HG03064 (cell line): ENCODE measurements around the gene EFCAB9.
"Not testable (repeated sequence)": the region's sequence is repeated elsewhere in the genome, so short reads cannot be mapped to it uniquely, and the experiment has no call there.

Source experiments
- ATAC-seq: cut with Tn5 transposase; IDR thresholded peaks from one replicate; pipeline ENCODE4 v1.9.1; 2021; ENCODE audit warnings: low read depth; ENCODE audit not compliant: unreplicated experiment

Gene EFCAB9

GRCh38 chr5:172187118-172188032 is 6.6 kb upstream of the EFCAB9 start:
- ATAC-seq, result no peak

- ATAC-seq, result peak; percentile 68
Measured at GRCh38 chr5:172188033-172188892, 5.7 kb upstream of the EFCAB9 start, which contains the start of gene STK10. TSS of gene STK10 (minus strand) at chr5:172188224. CDS start at chr5:172188042, 182 bp downstream.

DNA sequence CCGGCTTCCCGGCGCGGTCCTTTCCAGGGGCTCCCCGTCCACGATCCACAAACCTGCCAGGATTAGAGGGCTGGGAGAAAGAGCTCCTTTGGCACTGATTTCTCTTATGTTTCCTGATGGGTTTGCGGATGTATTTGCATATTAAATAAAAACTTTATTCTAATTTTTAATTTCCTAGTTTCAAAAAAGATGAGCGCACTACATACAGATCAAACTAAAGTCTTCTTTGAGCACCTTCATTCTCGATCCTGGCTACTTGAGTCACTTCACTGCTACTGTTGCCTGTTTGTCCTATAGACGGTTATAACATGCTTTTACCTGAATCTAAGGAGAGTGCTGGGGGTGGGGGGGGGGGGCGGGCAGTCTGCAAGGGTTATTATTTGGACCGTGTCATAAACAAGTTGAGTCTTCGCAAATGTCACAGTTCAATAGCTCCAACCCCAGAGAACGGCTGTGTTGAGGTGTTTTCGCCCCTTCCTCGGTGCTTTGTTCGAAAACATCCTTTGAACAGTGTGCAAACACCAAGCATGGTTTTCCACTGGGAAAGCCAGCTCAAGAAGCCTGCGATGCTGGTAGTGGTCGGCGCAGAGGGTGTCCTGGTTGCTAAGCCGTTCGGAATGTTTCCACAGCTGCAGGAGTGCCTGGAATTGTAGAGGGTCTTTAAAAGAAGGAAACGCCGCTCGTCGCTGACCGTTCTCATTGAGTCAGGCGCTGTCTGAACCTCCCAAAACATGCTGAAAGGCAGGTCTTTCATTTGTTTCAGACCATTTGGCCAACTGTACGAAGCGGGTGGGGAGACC is 4.9 kb upstream of the EFCAB9 start:
- no peak for ATAC-seq

DNA sequence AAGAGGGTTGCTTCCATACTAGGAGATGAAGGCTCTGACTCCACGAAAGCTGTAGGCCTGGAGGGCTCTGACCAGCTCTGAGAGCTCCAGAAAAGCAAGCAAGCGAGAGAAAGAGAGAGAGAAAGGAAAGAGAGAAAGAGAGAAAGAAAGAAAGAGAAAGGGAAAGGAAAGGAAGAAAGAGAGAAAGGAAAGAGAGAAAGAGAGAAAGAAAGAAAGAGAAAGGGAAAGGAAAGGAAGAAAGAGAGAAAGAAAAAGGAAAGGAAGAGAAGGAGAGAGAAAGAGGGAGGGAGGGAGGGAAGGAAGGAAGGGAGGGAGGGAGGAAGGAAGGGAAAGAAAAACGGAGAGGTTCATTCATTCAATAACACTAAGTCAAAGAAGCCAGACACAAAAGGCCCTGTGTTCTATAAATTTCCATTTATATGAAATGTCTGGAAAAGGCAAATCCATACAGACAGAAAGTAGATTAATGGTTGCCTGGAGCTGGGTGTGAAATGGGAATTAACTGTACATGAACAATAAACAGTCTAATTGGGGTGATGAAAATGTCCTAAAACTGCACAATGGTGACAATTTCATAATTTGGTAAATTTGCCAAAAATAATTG is 4.2 kb upstream of the EFCAB9 start:
- no peak for ATAC-seq

DNA sequence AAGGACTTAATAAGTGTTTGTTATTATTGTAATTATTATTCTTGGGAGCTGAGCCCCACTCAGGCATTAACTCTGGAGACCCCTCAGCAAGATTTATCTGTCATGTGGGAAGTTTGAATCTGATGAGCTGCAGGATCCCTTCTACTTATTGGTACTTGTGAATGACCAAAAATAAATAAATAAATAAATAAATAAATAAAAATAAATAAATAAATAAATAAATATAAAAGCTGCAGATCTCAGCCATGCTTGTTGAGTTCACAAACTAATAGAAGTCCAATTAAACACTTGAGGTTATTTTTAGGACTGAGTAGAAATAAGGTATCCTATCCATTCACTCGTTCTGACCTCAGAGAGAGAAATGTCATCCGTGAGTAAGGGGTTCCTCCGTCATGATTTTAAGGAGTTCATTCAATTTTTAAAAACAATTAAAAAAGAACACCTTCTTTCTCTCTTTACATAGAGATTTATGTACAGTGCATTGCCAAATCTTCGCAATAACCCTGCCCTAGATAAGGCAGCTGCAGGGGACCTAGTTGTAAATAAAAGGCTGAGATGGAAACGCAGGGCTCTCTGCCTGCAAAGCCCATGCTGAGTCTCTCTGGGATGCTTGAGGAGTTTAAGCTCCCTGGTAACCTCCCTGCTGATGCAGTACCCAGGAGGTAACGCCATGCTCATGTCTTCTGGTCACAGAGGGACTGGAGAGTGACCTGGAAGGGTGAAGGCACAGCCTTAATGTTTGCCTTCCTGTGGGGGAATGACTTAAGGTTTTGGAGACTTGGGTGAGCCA is 1.2 kb downstream of the EFCAB9 start:
- ATAC-seq, result no peak

DNA sequence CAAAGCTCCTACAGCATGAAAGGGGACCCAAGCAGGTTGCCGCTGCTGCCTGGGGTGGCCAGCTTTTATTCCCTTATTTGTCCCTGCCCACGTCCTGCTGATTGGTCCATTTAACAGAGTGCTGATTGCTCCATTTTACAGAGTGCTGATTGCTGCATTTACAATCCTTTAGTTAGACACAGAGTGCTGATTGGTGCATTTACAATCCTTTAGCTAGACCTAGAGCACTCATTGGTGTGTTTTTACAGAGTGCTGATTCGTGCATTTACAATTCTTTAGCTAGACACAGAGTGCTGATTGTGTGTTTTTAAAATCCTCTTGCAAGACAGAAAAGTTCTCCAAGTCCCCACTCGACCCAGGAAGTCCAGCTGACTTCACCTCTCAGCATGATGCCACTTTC is 3.8 kb downstream of the EFCAB9 start:
- ATAC-seq, result not testable (repeated sequence)

- no peak for ATAC-seq
Measured at GRCh38 chr5:172199446-172199845, 5.5 kb downstream of the EFCAB9 start.

DNA sequence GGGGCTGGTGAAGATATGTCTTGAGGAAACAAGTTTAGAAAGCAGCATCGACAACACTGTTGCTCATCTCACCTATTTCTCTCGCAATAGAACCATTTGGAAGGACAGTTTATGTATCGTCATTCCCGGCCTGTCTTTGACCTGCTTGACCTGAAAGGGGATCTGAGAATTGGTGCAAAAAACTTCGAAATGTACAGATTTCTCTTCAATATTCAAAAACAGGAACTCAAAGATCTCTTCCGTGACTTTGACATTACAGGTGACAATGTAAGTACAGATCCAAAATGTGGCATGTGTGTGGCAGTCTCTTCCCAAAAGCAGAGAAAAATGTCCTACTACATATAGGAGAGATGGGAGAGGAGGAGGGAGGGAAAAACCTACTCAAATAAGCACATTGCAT is 6.5 kb downstream of the EFCAB9 start:
- ATAC-seq, result no peak

DNA sequence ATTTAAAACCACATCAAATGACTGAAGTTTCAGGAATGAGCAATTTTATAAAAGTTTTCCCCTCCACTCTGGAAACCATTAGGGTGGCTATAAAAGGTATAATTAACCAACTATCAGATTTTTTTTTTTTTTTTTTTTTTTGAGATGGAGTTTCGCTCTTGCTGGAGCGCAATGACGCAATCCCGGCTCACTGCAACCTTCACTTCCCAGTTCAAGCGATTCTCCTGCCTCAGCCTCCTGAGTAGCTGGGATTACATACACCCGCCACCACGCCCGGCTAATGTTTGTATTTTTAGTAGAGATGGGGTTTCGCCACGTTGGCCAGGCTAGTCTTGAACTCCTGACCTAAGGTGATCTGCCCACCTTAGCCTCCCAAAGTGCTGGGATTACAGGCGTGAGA is 12.0 kb downstream of the EFCAB9 start:
- not testable (repeated sequence) for ATAC-seq

DNA sequence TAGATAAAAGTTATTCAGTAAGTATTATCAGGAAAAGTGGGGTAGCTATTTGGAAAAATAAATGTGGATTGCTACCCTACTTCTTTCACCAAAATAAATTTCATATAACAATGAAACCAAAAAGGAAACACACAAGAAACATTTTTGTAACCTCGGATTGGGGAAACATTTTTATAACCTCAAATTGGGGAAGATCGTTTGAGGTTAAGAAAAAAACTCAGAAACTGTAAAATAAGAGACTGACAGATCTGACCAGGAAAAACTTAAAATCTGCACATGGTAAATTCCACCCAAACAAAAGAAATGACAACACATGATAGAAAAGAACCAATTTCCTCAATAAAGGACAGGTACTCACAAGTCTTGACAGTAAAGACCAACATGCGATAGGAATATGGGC is 13.5 kb downstream of the EFCAB9 start:
- no peak for ATAC-seq

- ATAC-seq, result no peak
Measured at GRCh38 chr5:172209714-172210113, 15.7 kb downstream of the EFCAB9 start.

DNA sequence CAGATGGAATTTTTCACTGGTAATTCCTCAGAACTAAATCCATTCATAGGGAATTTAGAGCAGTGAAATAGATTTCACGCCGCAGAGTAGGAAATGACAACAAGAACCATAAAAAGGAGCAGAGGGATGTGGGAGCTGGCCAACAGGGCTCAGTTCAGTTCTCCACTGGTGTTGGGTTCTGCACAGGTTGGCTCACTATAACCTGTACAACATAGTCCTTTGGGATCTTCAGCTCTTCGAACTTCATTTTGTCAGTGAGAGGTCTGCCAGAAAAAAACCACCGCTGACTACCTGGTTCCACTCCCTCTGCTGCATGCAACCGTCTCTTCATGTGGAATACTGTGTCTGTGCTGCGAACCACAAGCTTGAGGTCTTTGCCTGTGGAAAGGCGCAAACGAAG is 17.7 kb downstream of the EFCAB9 start:
- no peak for ATAC-seq

GRCh38 chr5:172213126-172213525 is 19.2 kb downstream of the EFCAB9 start:
- ATAC-seq, result no peak

DNA sequence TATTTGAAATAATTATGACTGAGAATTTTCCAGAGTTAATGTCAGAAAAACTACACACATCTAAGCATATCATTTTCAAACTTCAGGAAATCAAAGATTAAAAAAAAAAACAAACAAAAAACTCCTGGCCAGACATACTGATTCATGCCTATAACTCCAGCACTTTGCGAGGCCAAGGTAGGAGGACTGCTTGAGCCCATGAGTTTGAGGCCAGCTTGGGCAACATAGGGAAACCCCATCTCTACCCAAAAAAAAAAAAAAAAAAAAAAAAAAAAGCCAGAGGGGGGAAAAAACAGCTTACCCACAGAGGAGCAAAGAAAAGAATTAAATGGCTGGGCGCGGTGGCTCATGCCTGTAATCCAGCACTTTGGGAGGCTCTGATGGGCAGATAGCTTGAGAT is 22.4 kb downstream of the EFCAB9 start:
- no peak for ATAC-seq

DNA sequence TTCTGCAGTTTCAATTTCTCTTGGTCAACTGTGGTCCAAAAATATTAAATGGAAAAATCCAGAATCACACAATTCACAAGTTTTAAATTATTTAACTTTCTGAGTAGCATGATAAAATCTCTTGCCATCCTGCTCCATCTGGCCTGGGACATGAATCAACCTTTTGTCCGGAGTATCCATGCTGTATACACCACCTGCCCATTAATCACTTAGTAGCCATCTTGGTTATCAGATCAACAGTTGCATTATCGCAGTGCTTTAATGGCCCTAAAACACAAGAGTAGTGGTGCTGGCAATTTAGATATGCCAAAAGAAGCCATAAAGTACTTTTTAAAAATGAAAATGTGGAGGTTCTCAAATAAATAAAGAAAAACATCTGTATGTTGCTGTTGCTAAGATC is 25.3 kb downstream of the EFCAB9 start:
- ATAC-seq, result no peak

DNA sequence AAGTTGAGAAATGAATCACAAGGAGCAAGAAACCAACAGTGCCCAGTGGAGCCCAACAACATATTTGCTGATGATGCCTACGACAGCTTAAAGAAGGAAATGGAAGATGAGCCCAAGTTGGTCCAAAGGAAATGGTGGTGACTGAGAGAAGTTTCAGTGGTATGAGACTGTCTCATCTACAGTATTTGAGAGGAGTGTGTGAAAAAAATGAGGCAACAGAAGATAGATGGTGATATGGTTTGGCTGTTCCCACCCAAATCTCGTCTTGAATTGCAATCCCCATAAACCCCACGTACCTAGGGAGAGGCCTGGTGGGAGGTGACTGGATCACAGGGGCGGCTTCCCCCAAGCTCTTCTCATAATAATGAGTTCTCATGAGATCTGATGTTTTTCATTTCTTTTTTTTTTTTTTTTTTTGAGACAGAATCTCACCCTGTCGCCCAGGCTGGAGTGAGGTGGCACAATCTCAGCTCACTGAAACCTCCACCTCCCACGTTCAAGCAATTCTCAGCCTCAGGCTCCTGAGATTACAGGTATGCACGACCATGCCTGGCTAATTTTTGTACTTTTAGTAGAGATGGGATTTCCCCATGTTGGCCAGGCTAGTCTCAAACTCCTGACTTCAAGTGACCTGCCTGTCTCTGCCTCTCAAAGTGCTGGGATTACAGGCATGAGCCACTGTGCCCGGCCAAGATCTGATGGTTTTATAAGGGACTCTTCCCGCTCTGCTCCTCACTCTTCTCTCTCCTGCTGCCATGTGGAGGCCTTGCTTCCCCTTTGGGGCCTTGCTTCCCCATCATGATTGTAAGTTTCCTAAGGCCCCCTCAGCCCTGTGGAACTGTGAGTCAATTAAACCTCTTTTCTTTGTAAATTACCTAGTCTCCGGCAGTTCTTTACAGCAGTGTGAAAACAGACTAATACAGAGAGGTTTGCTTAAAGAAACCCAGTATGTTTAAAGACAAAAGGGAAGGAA is 30.2 kb downstream of the EFCAB9 start:
- ATAC-seq, result peak; percentile 83

- no peak for ATAC-seq
Measured at GRCh38 chr5:172224996-172225395, 31.0 kb downstream of the EFCAB9 start.

DNA sequence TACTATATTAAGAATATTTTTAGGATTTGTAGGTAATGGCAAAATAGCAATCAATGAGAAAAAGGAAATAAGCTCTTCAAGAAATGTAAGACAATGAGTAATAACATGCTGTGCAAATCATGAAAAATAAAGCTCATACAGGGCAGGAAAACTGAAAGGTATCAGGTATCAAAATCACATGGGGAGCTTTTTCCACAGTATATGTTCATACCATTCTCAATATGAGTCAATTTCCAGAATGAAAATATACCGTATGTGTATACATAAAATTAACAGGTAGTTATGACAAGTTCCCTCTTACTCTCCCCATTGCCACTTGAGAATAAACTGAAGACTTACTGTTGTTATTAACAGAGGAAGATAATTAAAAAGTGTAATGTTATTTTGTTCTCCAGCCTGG is 35.9 kb downstream of the EFCAB9 start:
- ATAC-seq, result no peak
